DND-41 (cell line): Measurements from ENCODE around the gene CALCB.

ENCODE experiments used
- ATAC-seq: fragments of 200-7000 bp; cut with Tn5 transposase; 3 replicates; pipeline ENCODE4 v1.9.1; 2021; ENCODE audit warnings: low read depth; ENCODE audit not compliant: insufficient read depth
- DNase-seq: peaks from one replicate; pipeline ENCODE4 v3.0.0-alpha.2; 2020
- H2AFZ ChIP-seq: 2 replicates; pipeline ENCODE4 v1.6.0; 2012; ENCODE audit warnings: low read depth, low read length
- H3K27ac ChIP-seq: 2 replicates; pipeline ENCODE4 v1.5.1; 2012; ENCODE audit warnings: low read length, inconsistent platforms
- H3K27me3 ChIP-seq: fragments of 200-600 bp; sonication (generic); 2 replicates; pipeline ENCODE4 v1.6.0; 2012; ENCODE audit warnings: low read length, mild to moderate bottlenecking, inconsistent platforms; ENCODE audit not compliant: insufficient read depth, poor library complexity
- H3K36me3 ChIP-seq: 2 replicates; pipeline ENCODE4 v1.5.1; 2012; ENCODE audit warnings: low read length, inconsistent platforms; ENCODE audit not compliant: insufficient read depth
- H3K4me1 ChIP-seq: 2 replicates; pipeline ENCODE4 v1.5.1; 2012; ENCODE audit warnings: mild to moderate bottlenecking, low read length; ENCODE audit not compliant: insufficient read depth
- H3K4me2 ChIP-seq: 2 replicates; pipeline ENCODE4 v1.6.0; 2012; ENCODE audit warnings: mild to moderate bottlenecking, moderate library complexity, low read length, inconsistent platforms; ENCODE audit not compliant: insufficient read depth
- H3K4me3 ChIP-seq, 2 experiments: fragments of 200-600 bp in 1 of 2; shearing (Covaris generic) in 1 of 2; 2 replicates each; pipeline ENCODE4 v1.5.1; 2012 to 2016; ENCODE audit warnings: inconsistent platforms in 2 of 2, low read length in 2 of 2, mild to moderate bottlenecking in 2 of 2, low read depth in 1 of 2, moderate library complexity in 1 of 2
- H3K79me2 ChIP-seq: 2 replicates; pipeline ENCODE4 v1.6.0; 2012; ENCODE audit warnings: low read length, inconsistent platforms; ENCODE audit not compliant: insufficient read depth
- H3K9ac ChIP-seq: 2 replicates; pipeline ENCODE4 v1.6.0; 2012; ENCODE audit warnings: low read depth, mild to moderate bottlenecking, inconsistent platforms, low read length, moderate library complexity
- H3K9me3 ChIP-seq: 2 replicates; pipeline ENCODE4 v1.5.1; 2012; ENCODE audit warnings: low read length, moderate library complexity, mild to moderate bottlenecking, inconsistent platforms; ENCODE audit not compliant: insufficient read depth, severe bottlenecking
- H4K20me1 ChIP-seq: 2 replicates; pipeline ENCODE4 v1.6.0; 2012; ENCODE audit warnings: low read length; ENCODE audit not compliant: insufficient read depth
- CTCF ChIP-seq: IDR thresholded peaks from 2 replicates; pipeline ENCODE4 v1.5.1; 2012; ENCODE audit warnings: borderline replicate concordance, low read length, moderate library complexity, mild to moderate bottlenecking; ENCODE audit not compliant: poor library complexity, severe bottlenecking; ENCODE audit errors: extremely low read depth
- EZH2 ChIP-seq: IDR thresholded peaks from 3 replicates; pipeline ENCODE4 v1.6.1; 2012; ENCODE audit warnings: borderline replicate concordance, low read depth, mild to moderate bottlenecking, moderate library complexity, low read length, inconsistent platforms; ENCODE audit not compliant: severe bottlenecking

The CALCB gene

GRCh38 chr11:15097411-15097810 lies 24.0 kb downstream of the CALCB start:
- Histone ChIP-seq H3K4me3 (no peak overlapping the region), H3K36me3 (no peaks in the 10 kb centered on the region), H3K27ac (no peak overlapping the region), H3K9me3 (no peaks in the 10 kb centered on the region), H3K4me1 (no peaks in the 10 kb centered on the region), H3K79me2 (no peaks in the 10 kb centered on the region), H3K9ac (no peak overlapping the region), H4K20me1 (no peaks in the 10 kb centered on the region), H3K27me3 (peaks cover 21% of the 10 kb centered on the region), H3K4me2 (no peak overlapping the region), H2AFZ (no peak overlapping the region)
- ATAC-seq (no peak), DNase-seq (no peak)
- no peak for TF ChIP-seq CTCF

- DNase-seq (no peak), ATAC-seq (no peak)
- H3K9ac ChIP-seq = no peak overlapping the region
- no peaks in the 10 kb centered on the region for H3K79me2 ChIP-seq
- no peak for TF ChIP-seq EZH2
- TF ChIP-seq CTCF = no peak
- no peak overlapping the region for H2AFZ ChIP-seq
- peaks cover 24% of the 10 kb centered on the region for H3K27me3 ChIP-seq
- no peak overlapping the region for H3K4me3 ChIP-seq
- no peaks in the 10 kb centered on the region for H4K20me1 ChIP-seq
- H3K4me1 ChIP-seq = no peaks in the 10 kb centered on the region
- H3K36me3 ChIP-seq = no peaks in the 10 kb centered on the region
- no peaks in the 10 kb centered on the region for H3K9me3 ChIP-seq
- H3K27ac ChIP-seq = no peak overlapping the region
- H3K4me2 ChIP-seq = no peak overlapping the region
Measured at GRCh38 chr11:15099267-15099666, 25.9 kb downstream of the CALCB start.

- no peak overlapping the region for H3K4me2 ChIP-seq
- peak; percentile 96 for TF ChIP-seq CTCF
- TF ChIP-seq EZH2 = no peak
- ATAC-seq (peak; percentile 87), DNase-seq (peak; percentile 60)
- no peak overlapping the region for H3K4me3 ChIP-seq
- no peaks in the 10 kb centered on the region for H4K20me1 ChIP-seq
- H3K36me3 ChIP-seq = no peaks in the 10 kb centered on the region
- H3K27ac ChIP-seq = no peak overlapping the region
- no peak overlapping the region for H3K9ac ChIP-seq
- no peaks in the 10 kb centered on the region for H3K4me1 ChIP-seq
- no peak overlapping the region for H2AFZ ChIP-seq
- peaks cover 28% of the 10 kb centered on the region for H3K27me3 ChIP-seq
- no peaks in the 10 kb centered on the region for H3K9me3 ChIP-seq
- no peaks in the 10 kb centered on the region for H3K79me2 ChIP-seq
Measured at GRCh38 chr11:15101072-15101709, 27.8 kb downstream of the CALCB start.

- Histone ChIP-seq H2AFZ (no peak overlapping the region), H3K4me2 (no peak overlapping the region), H3K27ac (no peak overlapping the region), H3K9ac (no peak overlapping the region), H3K27me3 (peaks cover 19% of the 10 kb centered on the region), H3K4me3 (no peak overlapping the region), H3K79me2 (no peaks in the 10 kb centered on the region), H4K20me1 (no peaks in the 10 kb centered on the region), H3K36me3 (no peaks in the 10 kb centered on the region), H3K4me1 (no peaks in the 10 kb centered on the region), H3K9me3 (no peaks in the 10 kb centered on the region)
- no peak for DNase-seq
- no peak for ATAC-seq
- TF ChIP-seq EZH2 = no peak
Measured at GRCh38 chr11:15104166-15104565, 30.8 kb downstream of the CALCB start.
